ENCODE results near the gene TNFAIP8L3.

GRCh38 chr15:51129535-51130188 is 35.0 kb upstream of the TNFAIP8L3 start:
- TF ChIP-seq CTCF (IDR thresholded peaks at IDR 0.05) (no peak), POLR2A (IDR thresholded peaks at IDR 0.05) (no peak)
